DMS153 treated with DMSO at 0.1 percent for 48 hours (cell line): ENCODE data around the gene OR4D11.
"Not testable (repeated sequence)": the region's sequence is repeated elsewhere in the genome, so short reads cannot be mapped to it uniquely, and the experiment has no call there.

Source experiments
- DNase-seq: peaks from one replicate; lab custom pipeline; 2025; ENCODE audit not compliant: unreplicated experiment; lab: John Stamatoyannopoulos, UW

The OR4D11 gene

DNA sequence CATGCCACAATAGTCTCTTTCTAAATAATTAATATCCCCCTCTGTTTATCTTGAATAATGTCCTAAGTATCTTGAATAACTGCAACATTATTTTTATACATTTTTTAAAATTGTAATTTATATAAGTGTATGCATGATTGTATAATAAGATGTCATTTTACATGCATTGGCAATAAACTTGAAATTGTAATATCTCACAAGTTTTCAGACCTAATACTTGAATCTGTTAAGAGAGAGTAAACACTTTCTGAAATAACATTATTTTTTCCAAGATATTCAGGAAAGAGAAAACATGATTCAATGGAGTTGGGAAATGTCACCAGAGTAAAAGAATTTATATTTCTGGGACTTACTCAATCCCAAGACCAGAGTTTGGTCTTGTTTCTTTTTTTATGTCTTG, at the start of gene OR4D11:
Gene OR4D11 (plus strand): TSS at position 301 of the 400 bp plus-strand sequence. CDS start 0 bp downstream, at position 301.
- DNase-seq: no peak

DNA sequence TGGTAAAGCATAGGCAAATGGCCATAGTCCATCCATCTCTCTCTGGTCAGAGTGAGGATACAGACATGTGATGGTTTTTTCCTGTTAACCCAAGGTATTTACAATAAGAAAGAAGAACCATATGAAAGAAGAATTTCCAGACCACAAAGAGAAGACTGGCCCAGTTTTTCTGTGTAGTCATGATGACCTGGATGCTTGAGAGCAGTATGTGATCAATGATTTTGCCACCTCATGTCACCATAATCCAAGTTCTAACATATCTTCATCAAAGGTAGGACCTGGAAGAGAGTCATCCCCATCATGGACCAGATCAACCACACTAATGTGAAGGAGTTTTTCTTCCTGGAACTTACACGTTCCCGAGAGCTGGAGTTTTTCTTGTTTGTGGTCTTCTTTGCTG, 46.7 kb upstream of the OR4D11 start, which contains the start of gene OR4D6:
Gene OR4D6 (plus strand): TSS at position 301 of the 400 bp plus-strand sequence. CDS start 0 bp downstream, at position 301.
- no peak for DNase-seq

DNA sequence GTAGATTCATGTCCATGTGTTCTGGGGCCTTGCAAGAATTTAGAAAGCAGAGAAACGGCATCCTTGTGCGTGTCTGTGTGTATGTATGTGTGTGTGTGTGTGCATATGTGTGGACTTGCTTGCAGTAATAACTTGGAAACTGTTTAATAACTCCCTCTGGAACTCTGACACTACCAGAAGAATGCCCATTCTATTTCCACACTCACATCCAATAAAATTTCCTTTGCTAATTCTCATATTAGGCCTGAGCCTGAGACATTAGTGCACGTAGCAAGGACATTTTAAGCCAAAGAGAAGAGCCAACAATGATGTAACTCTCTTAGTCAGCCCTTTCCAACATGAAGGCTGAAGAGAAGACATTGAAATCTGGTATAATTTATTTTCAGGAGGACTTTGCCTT, 43.5 kb upstream of the OR4D11 start:
- DNase-seq: no peak

DNA sequence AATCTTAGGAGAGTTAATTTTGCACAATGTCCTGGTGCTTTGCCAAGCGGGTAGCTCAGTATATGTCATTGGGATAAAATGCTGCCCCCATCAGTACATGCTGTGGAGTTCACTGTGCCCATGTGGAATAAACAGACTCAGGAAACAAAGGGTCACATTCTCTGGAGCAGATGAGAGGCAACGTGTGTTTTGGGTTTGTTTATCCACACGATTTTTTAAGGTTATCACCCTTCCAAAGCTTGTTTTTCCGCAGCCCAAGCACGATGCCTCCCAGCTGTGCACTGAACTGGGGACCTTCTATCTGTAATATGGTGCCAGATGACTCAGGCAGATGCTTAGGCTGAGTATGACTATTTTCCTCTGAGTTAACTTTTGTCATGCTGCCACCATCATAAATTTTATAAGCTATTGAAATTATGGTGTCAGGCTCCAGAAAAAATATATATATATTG, 40.2 kb upstream of the OR4D11 start:
- DNase-seq: no peak

DNA sequence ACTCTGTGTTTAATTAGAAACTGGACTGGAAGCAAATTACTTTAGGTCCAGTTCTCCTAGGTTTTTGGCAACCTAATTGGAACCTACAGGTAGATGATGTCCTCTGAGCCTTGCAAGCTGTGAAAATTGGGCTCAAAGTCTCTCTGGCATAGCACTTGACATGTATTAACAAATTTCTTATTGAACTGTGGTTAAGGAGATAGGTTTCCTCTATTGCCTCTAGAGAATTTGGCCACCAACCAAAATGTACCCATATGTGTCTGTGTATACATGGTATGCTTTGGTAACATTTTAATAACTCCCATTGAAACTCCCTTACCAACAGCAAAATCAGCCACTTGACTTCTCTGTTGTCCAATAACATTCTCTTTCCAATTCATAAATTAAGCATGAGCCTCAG, 30.4 kb upstream of the OR4D11 start, which contains the start of gene OR4D10:
Gene OR4D10 (plus strand): TSS at position 301 of the 400 bp plus-strand sequence. CDS start 4,115 bp downstream, outside the sequence.
- no peak for DNase-seq

DNA sequence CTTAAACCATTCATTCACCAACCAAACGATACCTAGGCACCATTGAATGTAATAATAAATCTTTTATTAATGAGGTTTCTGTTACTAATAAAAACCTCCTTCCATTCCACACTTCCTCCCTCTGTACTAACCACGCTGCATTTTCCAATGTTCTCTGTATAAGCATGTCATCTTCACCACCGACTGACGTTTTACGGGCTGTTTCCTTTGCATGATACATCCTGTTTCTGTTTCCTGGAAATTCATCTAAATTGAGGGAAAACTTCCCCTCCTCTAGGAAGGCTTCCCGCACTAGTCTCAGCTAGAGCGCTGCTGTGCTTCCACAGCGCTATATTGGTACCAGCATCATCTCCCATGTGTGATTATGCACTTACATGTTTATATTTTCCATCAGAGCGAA, 28.2 kb upstream of the OR4D11 start:
- DNase-seq: no peak

DNA sequence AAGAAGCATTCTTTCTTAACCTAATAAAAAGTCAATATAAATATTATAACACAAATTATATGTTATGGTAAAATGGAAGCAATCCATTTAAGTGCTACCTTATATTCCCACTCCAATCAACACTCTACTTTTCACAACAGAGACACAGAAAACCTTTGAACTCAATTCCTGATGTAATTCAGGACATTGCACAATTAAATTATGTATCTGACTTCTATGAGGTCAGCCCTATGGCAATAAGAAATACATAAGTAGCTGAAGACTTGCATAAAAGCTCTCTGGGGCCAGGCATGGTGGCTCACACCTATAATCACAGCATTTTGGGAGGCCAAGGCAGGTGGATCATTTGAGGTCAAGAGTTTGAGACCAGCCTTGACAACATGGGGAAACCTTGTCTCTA, 23.5 kb upstream of the OR4D11 start:
- no peak for DNase-seq

DNA sequence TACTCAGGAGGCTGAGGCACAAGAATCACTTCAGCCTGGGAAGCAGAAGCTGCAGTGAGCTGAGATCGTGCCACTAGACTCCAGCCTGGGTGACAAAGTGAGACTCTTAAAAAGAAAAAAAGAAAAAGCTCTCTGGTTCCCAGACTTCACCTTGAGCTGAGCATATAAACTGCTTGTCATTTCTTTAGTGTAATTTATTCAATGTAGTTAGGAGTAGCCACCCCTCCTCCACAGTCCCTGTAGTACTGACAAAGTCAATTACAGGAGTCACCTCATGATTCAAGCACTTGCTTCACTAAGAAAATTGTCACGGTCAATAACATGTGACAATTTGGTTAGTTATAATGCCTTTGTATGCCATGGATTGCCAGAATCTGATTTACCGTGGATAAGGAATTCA, 23.0 kb upstream of the OR4D11 start:
- DNase-seq: no peak

DNA sequence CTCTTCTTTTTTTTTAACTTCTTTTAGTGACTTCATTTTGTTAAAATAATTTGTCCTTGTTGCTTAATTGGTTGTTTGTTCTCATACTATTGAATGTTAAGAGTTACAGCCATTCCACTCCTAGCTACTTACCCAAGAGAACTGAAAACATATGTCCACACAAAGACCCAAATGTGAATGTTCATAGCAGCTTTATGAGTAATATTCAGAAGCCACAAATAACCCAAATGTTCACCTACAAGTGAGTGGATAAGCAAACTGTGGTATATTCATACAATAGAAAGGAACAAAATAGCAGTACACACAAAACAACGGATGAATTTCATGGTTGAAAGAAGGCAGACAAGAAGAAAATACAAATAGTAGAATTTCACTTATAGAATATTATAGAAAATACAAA, 1.4 kb upstream of the OR4D11 start:
- no peak for DNase-seq

DNA sequence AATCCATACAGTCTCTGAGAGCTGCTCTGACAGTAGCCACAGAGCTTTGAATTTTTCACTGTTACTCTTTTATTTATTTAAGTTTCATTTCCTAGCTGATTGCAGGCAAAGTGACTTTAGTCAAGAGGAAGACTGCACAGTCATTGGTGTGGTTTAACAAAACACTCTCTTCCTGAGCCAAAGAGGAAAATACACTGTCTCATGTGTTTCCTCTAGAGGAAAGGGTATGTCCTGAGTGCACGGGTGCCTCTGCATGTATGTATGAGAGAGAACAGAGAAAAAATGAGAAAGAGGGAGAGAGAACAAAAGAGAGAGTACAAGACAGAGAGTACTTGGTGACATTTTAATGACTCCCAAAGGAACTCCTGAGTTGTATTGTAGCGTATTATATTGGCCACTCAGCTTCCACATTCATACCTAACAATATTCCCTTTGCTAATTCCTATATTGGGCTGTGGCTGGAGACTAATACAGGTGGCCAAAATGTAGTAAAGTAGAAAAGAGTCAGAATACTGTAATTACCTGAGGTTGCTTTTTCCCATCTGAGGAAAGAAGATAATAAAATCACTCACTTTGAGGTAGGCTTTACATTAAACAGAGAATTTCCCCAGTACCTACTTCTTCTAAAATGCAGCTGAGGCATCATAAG, 7.7 kb downstream of the OR4D11 start, which contains the start of gene OR4D9:
Gene OR4D9 (plus strand): TSS at position 599 of the 649 bp plus-strand sequence. CDS start 3,374 bp downstream, outside the sequence.
- peak; percentile 4 for DNase-seq

DNA sequence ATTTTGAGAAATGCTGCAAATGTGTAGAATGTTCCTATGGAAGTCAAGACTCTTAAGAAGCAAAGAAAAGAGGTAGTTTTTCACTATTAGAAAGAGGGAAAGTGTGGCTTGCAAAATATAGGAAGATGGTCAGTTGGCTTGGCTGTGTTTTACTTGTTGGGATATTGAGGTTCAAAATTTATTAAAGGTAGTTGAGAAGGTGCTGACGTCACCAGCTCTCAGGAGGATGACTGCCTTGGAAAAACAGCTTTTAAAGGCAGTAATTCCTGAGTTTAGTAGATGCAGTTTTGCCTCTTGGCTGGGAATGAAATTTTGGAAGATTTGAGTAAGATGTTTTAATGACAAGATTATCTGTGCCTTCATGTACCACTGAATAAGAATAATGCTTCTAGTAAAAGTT, 8.3 kb downstream of the OR4D11 start:
- DNase-seq: no peak

DNA sequence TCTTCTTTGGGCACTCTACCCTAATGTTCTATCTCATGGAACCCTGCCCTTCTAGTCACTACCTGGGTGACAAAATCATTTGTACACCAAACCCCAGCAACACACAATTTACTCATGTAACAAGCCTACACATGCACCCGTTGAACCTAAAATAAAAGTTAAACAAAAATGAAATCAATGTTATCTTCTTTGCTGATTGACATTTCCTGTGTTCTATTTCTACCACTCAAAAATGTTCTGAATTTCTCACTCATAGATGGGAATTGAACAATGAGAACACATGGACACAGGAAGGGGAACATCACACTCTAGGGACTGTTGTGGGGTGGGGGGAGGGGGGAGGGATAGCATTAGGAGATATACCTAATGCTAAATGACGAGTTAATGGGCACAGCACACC, 16.8 kb downstream of the OR4D11 start:
- not testable (repeated sequence) for DNase-seq

DNA sequence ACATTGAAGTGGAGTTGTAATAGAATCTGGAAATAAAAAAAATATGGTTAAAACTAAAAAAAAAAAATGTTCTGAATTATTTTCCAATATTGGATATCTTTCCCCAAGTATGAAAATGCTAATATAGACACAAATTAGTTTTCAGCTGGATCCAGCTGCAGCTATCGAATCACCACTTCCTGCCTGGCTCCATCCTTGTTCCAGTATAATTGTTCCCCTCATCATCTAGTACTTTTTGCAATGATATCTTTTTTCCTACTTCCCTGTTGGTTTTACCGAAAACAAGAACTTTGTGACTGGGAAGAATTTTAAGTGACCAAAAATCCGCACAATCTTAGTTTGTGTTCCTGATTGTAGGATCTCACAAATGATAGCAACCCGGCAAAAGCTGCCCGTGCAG, 17.4 kb downstream of the OR4D11 start:
- DNase-seq: no peak

DNA sequence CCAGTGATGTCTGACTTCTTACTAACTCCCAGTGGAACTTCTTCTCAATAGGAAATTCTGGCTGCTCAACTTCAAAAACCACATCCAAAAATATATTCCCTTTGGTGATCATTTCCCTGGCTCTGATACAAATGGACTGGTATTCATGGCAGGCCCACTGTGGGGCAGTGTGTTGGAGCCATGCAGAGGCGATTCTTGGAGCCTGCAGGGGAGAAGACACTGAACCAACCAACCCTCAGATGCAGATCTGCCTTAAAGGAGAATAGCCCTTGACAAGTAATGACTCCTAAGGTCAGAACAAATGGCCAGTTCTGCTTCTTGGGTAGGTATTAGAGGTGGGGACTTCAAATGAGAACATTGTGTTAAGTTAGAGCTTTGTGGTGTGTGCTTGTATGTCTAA, 20.2 kb downstream of the OR4D11 start:
- no peak for DNase-seq

DNA sequence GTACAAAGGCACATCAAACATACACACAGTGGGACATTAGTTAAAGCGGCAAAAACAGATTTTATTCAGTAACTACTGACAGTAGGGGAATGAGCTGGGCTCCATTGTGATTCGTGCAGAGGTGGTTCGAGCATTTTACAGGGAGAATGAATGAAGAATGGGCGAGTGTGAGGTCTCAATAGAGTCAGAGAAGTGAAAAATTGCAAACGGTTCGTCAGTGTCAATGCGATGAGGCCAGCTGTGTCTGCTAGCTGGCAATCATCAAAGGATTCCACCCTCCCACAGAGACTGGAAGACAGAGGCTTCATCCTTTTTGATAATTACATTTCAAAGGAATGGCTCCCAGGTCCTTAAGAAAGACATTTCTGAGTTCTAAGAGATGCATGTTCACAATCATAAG, 25.3 kb downstream of the OR4D11 start:
- DNase-seq: no peak

DNA sequence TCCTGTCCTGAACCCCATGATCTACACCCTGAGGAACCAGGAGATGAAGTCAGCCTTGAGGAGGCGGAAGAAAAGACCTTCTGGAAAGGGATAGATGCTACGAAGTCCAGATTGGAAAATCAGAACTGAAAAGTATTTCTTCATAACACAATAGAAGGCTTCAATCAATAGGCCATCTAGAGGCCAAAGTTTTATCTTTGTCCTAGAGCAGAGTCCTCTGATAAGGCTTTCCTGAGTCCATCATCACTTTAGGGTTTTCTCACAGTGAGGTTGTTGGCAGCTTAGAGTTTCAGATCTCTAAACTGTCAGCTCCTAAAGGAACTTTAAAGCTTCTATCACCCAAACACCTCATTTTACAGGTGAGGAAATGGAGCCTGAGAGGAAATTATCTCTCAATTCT, 29.2 kb downstream of the OR4D11 start:
- no peak for DNase-seq

DNA sequence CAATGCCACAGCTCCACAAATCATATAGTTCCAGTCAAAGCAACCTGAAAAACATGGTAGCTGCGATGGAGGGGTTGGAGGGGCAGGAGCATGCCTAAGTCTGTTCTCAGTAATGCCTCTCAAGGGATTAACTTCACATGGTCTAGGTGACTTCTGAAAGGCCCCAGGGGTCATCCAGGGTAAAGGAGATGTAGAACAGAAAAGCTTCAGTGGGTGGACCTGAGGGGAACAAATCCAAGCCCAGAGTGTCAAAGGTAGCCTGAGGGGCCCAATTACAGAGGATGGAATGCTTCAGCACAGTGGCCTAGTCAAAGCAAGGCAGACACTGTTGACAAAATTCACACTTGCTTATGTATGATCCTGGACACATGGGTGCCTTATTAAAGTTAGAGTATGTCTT, 31.3 kb downstream of the OR4D11 start:
- no peak for DNase-seq

DNA sequence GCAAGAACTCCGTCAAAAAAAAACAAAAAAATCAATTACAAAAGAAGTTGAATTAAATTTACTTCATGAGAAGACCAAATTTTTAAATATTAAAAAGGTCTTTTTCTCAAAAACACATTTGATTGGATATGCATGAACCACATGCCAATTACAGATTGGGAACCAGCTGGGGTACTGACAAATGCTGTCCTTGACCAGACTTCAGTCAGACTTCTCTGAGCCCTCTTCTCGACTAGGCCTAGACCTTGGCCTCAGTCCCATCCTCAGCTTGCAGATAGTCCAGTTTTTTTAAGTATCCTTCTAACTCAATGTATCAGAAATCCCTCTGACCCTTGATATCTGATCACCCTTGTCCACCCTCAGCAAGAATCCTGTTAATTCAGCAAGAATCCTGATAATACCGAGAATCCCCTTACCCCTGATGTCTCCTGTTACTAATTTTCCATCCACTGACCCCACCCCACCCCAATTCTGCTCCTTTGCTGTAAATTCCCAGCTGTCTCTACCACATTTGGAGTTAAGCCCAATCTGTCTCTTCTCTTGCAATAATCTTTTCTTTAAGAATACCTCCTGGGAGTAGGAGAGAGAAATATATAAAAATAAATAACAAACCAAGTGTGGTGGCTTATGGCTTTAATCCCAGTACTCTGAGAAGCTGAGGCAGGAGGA, 38.9 kb downstream of the OR4D11 start:
- no peak for DNase-seq

DNA sequence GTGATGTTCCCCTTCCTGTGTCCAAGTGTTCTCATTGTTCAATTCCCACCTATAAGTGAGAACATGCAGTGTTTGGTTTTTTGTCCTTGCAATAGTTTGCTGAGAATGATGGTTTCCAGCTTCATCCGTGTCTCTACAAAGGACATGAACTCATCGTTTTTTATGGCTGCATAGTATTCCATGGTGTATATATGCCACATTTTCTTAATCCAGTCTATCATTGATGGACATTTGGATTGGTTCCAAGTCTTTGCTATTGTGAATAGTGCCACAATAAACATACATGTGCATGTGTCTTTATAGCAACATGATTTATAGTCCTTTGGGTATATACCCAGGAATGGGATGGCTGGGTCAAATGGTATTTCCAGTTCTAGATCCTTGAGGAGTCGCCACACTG, 40.3 kb downstream of the OR4D11 start:
- DNase-seq: not testable (repeated sequence)

DNA sequence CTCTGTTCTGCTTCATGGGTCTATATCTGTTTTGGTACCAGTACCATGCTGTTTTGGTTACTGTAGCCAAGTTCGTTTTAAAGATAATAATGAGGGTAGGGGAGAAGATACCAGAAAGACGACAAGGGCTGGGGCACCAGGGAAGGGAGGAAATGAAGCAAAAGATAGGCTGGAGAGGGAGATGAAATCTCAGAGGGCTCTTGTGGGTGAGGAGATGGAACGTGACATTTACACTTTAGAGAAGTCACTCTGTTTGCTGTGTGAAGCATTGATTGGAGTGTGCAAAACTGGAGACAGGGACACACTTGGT, 41.4 kb downstream of the OR4D11 start:
- no peak for DNase-seq

DNA sequence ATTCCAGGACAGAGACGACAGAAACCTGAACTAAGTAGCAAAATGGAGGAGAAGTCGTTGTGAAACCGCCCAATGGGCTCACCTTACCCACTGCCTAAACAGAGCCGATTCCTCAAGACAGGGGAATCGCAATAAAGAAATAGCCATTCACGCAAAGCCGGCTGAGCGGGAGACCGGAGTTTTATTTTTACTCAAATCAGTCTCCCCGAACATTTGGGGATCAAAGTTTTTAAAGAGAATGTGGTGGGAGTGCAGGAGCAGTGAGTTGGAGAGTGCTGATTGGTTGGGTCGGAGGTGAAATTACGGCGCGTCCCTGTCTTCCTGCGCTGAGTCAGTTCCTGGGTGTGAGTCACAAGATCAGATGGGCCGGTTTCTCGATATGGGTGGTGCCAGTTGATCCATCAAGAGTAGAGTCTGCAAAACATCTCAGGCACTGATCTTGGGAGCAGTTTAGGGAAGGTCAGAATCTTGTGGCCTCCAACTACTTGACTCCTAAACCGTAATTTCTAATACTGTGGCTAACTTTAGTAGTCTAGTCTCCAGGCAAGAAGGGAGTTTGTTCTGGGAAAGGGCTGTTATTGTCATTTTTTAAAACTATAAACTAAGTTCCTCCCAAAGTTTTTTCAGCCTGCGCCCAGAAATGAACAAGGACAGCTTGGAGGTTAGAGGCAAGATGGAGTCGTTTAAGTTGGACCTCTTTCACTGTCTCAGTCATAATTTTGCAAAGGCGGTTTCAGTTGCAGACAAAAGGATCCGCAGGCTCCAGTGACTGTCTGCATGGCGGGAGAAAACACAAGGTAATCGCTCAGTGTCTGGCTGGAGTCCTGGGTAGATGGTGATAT, 42.0 kb downstream of the OR4D11 start:
- no peak for DNase-seq
